NCI-H1694 (cell line): ENCODE results near the gene KANSL3.
"Not testable (repeated sequence)": the region's sequence is repeated elsewhere in the genome, so short reads cannot be mapped to it uniquely, and the experiment has no call there.

ENCODE experiments used
- DNase-seq: peaks from one replicate; lab custom pipeline; 2025; lab: John Stamatoyannopoulos, UW

KANSL3 gene

DNA sequence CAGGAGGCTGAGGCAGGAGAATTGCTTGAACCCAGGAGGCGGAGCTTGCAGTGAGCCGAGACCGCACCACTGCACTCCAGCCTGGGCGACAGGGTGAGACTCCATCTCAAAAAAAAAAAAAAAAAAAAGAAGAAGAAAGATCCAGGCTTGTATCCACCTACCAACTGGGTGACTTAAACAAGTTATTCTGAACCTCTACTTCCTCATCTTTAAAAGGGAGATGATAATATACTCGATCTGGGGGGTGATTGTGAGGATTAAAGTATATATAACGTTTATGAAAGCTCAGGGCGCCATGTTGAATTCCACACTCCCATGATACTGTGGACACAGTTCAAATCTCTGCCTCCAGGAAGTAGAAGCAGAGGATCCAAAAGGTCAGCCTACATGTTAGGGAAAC lies 16.7 kb upstream of the KANSL3 start:
- not testable (repeated sequence) for DNase-seq

DNA sequence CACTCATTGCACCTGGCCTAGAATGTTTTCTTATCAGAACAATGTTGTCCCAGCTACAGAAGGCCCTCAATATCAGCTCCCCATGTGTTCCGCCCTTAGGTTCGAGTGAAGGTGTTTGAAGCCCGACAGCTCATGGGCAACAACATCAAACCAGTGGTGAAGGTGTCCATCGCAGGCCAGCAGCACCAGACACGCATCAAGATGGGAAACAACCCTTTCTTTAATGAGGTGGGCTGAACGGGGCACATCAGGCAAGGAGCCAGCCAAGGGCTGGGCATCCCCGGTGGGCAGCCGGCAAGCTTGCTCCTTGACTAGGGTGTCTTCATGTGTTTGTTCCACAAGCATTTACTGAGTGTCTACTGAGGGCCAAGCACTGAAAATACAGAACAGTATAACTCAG lies 13.7 kb upstream of the KANSL3 start:
- DNase-seq: no peak

DNA sequence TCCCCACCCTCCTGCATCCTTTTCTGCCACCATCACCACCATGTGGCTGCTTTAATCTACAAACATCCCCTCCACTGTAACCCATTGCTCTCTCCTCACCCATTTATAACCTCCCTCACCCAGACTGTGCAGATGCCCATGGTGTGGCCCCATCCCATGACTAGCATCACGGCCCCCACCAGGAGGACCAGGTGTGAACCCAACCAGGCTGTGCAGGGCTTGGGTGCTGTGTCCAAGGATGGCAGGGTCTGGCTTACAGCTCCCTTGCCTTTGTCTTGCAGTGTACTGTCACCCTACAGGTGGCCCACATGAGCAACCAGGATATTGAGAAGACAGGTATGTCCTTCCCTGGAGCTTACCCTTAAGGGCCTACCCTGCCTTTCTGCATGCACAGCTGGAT lies 11.2 kb upstream of the KANSL3 start:
- no peak for DNase-seq

DNA sequence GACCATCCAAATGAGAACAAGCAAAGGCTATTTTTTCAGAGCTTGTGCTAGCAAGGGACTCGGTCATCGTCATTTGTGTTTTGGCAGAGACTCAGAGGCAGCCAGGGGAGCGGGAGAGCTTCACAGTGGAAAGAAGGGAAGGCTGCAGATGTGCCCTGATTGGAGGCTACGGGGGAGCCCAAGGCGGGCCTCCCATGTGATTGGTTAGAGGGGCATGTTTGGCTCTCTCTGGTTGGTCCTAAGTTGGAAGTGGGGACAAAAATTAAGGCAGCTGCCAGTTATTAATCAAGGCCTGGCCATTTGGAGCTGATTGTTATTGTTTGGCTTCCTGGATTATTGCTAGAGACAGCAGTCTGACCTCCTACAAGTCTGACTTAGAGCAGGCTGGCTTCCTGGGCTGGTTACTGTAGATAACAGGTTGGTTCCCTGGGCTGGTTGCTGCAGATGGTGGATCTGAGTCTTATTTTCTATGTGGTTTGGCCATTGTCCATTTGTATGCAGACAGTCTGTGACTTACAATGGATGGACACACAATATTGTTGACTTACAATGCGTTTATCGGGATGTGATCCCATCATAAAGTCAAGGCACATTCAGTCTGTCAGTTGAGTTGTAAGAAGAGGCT lies 10.3 kb upstream of the KANSL3 start:
- DNase-seq: no peak

DNA sequence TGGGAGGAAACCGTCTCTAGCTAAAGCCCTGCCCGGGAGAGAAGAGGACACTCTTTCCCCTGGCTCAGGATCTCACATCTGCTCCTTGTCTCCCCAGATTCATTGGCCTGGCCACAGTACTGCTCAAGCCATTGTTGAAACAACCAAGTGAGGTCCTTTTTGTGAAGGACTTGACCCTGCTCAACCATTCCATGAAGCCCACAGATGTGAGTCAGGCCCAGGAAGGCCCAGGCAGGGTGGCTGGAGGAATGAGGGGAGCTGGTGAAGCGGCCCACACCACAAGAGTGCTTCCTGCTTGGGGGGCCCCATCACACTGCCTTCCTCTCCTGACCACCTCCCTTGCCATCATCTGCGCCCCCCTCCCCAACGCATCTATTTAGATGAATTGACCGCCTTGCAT lies 9.6 kb upstream of the KANSL3 start:
- no peak for DNase-seq

DNA sequence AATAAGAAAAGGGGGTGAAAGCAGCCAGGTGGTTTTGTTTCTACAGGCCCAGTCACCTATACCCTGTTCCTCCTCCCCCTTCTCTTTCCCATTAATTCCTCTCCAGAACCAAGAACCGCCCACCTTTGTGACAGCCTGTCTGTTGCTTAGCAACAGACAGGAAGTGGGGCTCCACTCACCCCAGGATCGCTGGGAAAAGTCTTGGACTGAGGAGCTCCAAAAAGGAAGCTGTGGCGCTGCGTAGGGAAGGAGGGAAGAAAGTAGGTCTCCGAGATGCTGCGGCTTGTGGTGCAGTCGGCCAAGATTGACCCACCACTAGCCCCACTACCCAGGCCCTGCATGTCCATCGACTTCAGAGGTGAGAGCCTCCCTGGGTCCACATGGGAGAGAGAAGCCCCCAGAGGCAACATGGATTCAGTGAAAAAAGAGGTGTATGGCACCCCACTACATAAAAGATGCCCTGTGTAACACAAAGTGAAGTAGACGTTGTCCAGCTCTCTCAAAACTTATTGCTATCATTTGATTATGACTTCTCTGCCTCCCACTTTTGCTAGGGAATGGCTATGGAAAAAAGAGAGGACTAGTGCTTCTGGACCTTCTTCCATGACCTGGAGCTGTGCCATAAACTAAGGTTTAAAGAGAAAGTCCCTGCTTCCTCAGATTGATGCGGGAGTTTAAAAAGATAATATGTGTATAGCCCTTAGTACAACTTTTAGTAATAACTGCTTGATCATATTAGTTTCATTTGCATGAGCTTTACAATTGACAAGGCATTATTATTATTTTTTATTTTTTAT lies 4.7 kb upstream of the KANSL3 start, which contains the start of gene FER1L5:
TSS of gene FER1L5 (plus strand) at position 201 of the 797 bp plus-strand sequence. CDS start at position 274, 73 bp downstream.
- DNase-seq: no peak

DNA sequence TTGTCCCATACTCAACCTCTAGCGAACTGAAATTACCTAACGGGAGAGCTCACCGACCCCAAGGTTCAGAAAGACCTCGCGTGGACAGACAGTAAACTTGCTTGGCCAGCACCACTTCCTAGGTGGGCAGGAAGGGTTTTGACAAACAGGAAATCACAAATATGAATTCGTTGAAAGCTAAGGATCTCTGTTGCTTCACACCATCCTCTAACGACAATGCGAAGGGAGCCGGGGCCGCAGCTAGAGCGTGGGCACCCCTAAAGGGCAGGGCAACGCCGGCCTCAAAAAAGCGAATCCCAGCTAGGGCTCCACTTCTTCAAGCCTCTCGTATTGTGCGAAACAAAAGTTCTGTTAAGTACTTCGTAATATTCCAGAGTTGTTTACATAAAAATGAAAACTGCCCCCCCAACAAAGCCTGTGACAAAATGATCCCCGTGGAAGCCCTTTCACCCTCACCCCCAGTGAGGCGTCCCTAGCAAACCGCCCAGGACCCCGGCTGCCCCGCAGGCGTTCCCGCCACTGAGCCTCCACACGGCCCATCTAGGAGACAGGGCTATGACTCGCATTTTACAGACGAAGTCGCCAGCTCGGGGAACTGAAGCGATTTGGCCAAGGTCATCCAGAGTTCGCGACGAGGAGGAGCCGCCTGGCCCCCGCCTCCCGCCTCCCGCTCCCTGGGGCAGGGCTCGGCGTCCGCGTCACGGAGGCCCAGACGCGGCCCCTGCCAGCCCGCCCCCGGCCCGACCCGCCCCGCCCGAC lies 548 bp downstream of the KANSL3 start:
- no peak for DNase-seq

DNA sequence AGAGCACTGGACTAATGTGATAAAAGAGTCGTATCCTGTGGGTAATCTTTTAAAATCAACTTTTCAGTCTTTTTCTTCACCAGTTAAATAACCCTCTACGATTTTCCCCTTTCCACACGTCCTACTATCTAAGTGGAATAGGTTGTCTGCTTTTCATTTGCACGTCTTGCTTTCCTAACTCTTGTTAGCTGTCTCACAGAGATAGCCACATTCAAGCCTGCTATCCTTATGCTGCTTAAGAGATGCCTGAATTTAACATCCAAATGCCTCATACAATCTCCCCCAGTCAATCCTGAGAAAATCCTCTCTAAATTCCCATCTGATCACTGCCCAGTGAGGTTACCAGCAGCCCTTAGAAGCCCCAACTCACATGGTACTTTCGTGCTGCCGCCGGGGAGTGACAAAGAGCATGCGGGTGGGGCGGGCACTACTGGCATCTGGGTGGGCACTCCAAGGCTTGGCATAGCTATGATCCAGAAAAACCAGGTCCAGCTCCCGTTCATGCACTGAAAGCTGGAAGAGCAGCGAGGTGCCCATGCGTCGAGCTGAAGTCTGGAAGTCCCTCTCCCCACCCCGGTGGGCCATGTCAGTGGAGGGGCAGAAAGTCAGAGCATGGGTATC lies 1.5 kb downstream of the KANSL3 start:
- no peak for DNase-seq

DNA sequence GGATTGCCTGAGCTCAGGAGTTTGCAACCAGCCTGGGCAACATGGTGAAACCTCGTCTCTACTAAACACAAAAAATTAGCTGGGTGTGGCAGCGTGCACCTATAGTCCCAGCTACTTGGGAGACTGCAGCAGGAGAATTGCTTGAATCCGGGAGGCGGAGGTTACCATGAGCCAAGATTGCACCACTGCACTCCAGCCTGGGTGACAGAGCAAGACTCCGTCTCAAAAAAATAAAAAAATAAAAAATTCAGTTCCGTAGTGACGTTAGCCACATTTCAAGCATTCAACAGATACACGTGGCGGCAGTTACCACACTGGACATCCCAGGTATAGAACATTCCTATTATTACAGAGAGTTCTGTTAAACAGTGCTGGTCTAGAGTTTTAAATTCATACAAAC lies 4.5 kb downstream of the KANSL3 start:
- DNase-seq: no peak

DNA sequence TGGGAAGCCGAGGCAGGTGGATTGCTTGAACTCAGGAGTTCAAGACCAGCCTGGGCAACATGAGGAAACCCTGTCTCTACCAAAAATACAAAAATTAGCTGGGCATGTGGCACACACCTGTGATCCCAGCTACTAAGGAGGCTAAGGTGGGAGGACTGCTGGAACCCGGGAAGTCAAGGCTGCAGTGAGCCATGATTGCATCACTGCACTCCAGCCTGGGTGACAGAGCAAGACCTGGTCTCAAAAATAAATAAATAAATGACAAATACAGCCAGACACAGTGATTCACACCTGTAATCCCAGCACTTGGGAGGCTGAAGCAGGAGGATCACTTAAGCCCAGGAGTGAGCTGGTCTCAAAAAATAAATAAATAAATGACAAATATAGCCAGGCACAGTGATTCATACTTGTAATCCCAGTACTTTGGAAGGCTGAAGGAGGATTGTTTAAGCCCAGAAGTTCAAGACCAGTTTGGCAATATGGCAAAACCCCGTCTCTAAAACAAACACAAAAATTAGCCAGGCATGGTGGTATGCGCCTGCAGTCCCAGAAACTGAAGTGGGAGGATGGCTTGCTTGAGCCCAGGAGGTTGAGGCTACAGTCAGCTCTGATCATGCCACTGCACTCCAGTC lies 6.2 kb downstream of the KANSL3 start:
- DNase-seq: no peak

DNA sequence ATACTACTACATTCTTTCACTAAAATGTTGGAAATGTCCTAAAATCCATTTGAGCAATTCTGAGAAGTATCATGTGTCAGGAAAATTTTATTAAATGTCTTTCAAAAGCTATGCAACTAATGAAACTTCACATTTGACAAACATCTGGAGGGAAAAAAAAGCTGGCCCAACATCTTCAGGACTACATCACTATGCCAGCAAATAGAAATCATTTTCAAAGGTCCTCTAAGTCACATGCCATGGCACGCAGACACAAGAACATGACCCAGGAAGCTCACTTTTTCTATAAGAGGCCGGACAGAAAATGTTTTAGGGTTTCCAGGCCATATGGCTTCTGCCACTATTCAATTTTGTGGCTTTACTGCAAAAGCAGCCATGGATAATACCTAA lies 11.6 kb downstream of the KANSL3 start:
- no peak for DNase-seq

DNA sequence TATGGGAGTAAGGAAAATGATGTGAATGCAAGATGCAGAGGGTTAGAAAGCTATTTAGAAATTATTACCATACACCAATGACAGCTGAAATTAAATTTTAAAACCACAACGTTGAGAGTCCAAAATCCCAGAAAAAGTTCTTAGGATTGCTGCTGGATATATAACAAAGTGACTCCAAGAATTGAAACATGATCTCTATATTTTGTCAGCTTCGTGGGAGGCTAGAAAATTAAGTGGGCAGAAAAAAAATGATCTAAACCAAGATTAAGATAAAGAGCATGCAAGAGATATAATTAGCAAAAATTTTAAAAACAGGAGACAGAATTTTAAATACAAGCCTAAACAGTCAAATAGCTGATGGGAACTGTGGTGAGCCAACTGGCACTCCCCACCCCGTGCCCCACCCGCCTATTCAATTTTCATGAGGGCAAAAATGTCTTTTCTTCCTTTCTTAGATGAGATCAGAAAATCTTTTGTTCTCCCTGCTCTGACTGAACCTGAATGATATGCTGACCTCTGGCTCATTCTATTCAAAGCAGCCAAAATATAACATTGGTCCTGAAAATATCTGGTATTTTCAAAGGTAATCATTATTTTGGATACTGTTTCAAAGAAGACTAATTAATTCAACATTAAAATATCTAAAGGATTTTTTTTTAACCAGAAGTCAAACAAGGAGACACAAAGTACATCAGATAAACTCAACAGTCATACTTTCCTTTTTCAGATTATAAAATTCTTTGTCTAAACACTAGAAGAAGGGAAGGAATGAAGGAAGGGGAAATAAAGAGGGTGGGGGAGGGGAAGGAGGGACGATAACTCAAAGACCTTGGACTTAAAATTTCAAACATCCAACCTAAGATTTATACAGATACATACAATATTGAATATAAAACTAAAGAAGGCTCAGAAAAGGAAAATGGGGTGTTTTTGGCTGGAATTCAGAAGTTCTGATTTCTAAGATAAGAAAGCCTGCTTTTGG lies 12.2 kb downstream of the KANSL3 start:
- no peak for DNase-seq

DNA sequence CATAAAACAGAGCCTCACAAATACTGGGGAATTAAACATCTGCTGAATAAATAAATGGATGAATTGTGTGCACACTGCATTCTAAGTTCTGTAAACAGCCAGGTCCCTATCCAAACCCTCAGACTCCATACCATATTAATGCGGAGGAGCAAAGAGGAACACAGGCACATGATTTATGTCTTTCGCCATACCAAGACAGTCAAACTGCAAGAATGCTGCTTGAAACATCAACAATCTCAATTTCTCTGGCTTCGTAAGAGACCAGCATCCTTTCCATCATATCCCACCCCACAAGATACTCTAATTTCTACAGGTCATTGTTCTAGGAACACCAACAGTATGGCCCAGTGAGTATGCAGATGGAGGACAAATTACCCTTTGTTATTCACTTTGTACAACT lies 15.0 kb downstream of the KANSL3 start:
- no peak for DNase-seq

DNA sequence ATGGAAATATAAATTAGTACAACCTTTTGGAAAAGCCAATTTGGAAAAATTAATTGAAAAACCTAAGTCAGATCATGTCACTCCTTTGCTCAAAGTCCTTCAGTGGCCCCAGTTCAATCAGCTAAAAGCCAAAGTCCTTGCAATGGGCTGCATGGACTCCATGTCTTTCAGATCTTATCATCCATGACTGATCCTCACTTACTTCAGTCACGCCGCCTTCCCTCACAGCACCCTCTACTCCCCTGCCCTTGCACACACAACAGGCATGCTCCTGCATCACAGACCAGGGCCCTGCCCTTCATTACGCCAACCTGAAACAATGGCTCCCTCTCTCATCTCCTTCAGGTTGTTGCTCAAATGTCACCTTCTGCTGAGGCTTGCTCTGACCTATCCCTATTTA lies 15.6 kb downstream of the KANSL3 start:
- no peak for DNase-seq

DNA sequence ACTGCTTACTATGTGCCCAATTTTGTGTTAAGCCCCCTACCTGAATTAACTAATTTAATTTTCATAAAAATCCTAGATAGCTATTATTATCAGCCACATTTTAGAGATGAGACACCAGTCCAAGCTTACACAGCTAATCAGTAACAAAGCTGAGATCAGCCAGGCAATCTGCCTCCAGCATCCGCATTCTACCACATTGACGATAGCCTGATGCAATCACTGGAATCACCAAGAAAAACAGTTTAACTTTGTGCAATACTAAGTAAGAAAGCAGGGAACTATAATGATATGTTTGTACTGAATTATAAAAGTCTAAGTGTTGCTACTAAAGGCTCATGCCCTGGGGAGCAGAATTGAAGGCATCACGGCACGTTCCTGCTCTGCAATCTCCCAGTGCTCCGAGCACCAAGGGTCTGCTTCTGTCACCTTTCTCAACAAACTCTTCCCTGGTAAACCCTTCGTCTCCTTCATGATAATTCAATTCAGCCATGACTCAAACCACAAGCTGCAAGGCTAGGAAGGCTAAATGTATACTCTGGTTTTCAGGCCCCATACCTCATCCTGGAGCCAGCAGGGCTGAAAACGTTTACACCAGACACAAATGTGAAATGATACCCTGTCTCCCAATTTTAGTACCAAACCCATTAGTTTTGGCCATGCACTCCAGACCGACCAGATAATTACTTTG lies 19.4 kb downstream of the KANSL3 start:
- no peak for DNase-seq

DNA sequence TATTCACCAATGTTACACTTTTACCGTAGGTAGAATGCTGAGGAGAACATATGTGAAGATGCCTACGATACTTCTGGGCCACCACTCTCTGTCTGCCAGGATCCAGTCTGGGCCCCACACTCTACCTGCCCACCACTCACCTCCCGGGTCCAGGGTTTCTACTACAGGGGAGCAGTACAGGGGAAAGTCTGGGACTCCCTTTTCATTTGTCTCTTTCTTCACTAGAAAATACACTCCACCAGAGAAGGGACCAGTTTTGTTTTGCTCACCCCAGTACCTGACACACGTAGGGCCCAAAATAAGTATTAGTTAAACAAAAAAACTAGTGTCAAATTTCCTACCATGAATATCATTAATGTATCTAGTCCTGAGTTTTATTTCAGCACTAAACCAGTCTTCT lies 21.1 kb downstream of the KANSL3 start:
- no peak for DNase-seq

DNA sequence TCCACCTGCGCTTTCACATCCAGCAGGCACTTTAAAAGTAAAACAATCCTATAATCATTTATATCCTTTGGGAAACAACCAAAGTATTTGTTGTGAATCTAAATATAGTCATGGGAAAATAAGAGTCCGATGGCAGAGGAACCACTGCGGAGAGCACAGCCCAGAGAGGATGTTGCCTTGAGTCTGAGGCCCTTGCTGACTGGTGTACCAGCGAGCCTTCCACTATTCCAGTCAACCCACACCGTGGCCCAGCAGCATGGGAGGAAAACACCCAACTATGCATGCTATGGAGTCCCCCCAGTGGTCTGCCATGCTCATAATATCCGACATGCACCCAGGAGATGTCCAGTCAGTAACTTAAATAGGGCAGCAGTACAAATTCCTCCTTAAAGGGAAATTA lies 21.6 kb downstream of the KANSL3 start:
- no peak for DNase-seq

DNA sequence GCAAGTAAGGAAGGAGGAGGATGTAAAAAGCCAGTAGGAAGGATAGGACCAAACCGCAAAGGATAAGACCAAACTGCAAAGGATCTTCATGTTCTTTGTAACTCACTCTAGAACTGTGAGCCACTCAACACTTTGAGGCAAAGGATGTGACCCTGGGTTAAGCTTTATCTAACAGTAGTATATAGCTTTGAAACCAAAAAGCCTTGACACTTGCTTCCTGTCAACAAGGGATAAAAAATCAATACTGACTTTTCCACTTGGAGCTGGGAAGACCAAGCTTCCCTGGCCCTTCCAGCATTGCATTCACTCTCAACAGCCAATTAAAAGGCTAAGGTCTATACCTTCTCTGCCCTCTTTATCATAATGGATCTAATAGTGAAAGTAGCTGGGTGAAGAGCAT lies 22.0 kb downstream of the KANSL3 start:
- no peak for DNase-seq

DNA sequence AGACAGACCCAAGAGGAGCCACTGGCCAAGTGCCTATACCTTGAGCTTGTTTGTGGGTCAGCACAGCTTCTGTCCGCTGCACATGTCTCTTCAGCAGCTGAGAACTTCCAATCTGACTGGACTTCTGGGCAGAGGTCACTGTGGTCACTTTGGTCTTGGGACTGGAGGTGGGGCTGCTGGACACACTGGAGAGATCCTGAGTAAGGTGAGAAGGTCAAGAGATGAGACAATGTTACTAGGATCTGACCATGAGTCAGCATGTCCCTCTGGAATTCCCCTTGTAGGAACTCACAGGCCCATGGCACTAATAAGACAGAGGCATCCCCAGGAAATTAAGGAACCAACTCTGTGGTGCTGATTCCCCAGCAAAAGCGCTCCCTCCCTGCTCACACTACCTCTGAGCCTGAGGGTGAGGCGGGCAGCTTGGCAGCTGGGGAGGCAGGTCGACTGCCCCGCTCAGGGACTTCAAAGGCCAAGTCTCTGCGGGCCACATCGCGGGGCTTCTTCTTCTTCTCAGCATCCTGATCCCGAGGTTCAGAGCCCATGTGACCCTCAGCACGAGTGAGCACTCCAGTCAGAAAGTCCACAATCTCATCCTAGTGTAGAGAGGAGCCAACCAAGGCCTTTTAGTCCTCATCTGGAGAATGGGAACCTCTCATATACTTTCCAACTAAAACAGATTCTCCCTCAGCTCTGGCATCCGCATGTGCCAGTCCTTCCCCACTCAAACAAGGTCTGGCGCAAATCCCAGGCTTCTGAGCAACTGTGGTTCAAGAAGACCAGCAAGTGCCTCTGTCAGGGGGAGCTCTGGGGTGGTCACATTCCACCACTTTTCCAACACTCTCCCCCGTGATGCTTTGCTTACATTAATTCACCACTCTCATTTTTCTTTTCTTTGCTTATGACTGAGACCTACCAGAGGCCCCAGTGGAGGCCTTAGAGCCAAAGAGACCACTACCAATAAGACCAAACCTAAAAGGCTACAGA lies 29.4 kb downstream of the KANSL3 start:
- DNase-seq: no peak
